Subcutaneous adipose tissue (tissue), 4 donors: ENCODE measurements around the gene MOB3B. TPM values are rescaled to one million over a fixed set of nuclear protein-coding genes. Genes with fewer than 3 reads are reported as not detected.

ENCODE experiments used
- total RNA-seq, 4 donors: library from RNA; depleted of rRNA; stranded (reverse); fragments of >200 nt; gene quantifications; one replicate each; pipeline ENCODE4 v1.1.0, GENCODE V29; 2016
- TF ChIP-seq, protein P1 (sequence below): fragments of 450-650 bp; IDR thresholded peaks from one replicate; pipeline ENCODE4 v1.5.1; 2016; ENCODE audit warnings: low read depth, mild to moderate bottlenecking, control low read depth, antibody characterized with exemption, moderate library complexity

The MOB3B gene
- total RNA-seq, 4 donors from 2014 or later = 11.9 to 13.4 (median 12.6) TPM

DNA sequence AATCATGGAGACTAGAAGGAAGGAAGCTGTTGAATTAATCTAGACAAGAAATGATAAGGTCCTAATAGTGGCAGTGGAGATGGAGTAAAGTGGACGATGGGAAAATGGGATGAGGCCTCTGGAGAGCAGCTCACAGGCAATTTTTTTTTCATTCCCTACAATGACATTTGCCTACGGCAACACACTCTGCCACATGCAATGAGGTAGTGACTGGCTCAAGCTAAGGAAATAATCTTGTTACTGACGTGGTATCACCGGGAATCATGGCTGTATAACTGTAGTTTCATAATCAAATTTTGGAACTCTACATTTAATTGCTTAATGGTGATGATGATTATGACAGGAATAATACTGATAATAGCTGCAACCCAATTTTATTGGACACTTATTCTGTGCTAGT is 12.1 kb upstream of the MOB3B start:
- TF ChIP-seq, protein P1, sequence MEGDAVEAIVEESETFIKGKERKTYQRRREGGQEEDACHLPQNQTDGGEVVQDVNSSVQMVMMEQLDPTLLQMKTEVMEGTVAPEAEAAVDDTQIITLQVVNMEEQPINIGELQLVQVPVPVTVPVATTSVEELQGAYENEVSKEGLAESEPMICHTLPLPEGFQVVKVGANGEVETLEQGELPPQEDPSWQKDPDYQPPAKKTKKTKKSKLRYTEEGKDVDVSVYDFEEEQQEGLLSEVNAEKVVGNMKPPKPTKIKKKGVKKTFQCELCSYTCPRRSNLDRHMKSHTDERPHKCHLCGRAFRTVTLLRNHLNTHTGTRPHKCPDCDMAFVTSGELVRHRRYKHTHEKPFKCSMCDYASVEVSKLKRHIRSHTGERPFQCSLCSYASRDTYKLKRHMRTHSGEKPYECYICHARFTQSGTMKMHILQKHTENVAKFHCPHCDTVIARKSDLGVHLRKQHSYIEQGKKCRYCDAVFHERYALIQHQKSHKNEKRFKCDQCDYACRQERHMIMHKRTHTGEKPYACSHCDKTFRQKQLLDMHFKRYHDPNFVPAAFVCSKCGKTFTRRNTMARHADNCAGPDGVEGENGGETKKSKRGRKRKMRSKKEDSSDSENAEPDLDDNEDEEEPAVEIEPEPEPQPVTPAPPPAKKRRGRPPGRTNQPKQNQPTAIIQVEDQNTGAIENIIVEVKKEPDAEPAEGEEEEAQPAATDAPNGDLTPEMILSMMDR = no peak

DNA sequence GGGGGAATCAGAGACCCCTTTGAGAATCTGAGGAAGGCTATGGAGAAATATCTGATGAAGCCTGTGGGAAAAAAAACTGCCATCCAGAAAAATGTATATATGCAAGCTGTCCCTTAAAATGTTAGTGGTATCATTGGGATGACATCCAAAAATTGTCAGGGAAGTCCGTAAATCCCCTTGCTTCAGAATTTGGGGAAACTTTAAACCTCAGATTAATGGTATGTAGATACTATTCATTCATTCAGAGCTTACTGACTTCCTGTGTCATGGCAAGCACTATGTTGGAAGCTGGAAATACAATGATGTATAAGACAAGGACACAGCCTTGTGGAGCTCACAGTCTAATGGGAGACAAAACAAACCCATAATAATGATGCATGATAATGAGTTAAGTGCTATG is 10.9 kb upstream of the MOB3B start:
- TF ChIP-seq, protein P1 = no peak

- TF ChIP-seq, protein P1 = no peak
Observed at GRCh38 chr9:27539479-27540441, 10.1 kb upstream of the MOB3B start.

GRCh38 chr9:27538647-27539046 is 9.0 kb upstream of the MOB3B start:
- TF ChIP-seq, protein P1 = no peak

GRCh38 chr9:27537756-27538155 is 8.1 kb upstream of the MOB3B start:
- TF ChIP-seq, protein P1 = no peak

DNA sequence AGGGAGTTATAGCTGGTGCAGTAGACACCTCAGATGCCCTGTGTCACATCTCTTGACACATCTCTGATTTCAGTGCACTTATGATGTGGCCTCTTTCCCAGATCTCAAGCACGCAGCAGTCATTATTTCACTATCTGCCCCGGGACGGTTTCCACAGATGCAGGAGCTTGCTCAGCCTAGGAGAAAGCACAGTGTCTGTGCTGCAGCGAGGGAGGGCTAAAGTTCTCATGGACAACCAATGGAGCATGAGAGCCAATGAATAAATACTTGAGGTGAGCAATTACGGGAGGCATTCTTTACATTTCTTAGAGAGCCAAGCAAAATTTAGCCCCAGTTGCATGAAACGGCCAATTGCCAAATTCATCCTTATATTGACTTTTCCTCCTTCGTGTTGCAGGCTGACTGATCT is 7.4 kb upstream of the MOB3B start:
- TF ChIP-seq, protein P1 = no peak

- TF ChIP-seq, protein P1 = no peak
Observed at GRCh38 chr9:27536168-27536567, 6.6 kb upstream of the MOB3B start.
